GM19193 (cell line): ENCODE measurements around the gene KIAA1671.

ENCODE experiments used
- POLR2A ChIP-seq: IDR thresholded peaks from 4 replicates; pipeline ENCODE4 v1.6.1; 2011; ENCODE audit not compliant: insufficient read depth, insufficient read length; ENCODE audit errors: extremely low read depth

Gene KIAA1671

GRCh38 chr22:25166266-25167040 lies 213.9 kb downstream of the KIAA1671 start:
- TF ChIP-seq POLR2A = no peak

GRCh38 chr22:25167082-25167481 lies 214.6 kb downstream of the KIAA1671 start:
- no peak for TF ChIP-seq POLR2A

- TF ChIP-seq POLR2A = no peak
Observed at GRCh38 chr22:25167834-25168601, 215.5 kb downstream of the KIAA1671 start.

- TF ChIP-seq POLR2A = no peak
Observed at GRCh38 chr22:25169278-25170031, 216.9 kb downstream of the KIAA1671 start.

- no peak for TF ChIP-seq POLR2A
Observed at GRCh38 chr22:25170426-25170980, 218.0 kb downstream of the KIAA1671 start.

- TF ChIP-seq POLR2A = no peak
Observed at GRCh38 chr22:25172153-25172552, 219.6 kb downstream of the KIAA1671 start.

GRCh38 chr22:25174156-25174887 lies 221.8 kb downstream of the KIAA1671 start:
- TF ChIP-seq POLR2A = no peak

GRCh38 chr22:25174888-25175411 lies 222.4 kb downstream of the KIAA1671 start:
- TF ChIP-seq POLR2A = no peak

GRCh38 chr22:25176175-25176574 lies 223.7 kb downstream of the KIAA1671 start:
- TF ChIP-seq POLR2A = no peak

GRCh38 chr22:25176799-25177198 lies 224.3 kb downstream of the KIAA1671 start:
- TF ChIP-seq POLR2A = no peak

- TF ChIP-seq POLR2A = no peak
Observed at GRCh38 chr22:25177226-25177625, 224.7 kb downstream of the KIAA1671 start.

- TF ChIP-seq POLR2A = no peak
Observed at GRCh38 chr22:25177895-25178294, 225.4 kb downstream of the KIAA1671 start.

- no peak for TF ChIP-seq POLR2A
Observed at GRCh38 chr22:25182131-25183110, 229.9 kb downstream of the KIAA1671 start.
